NCI-H748 treated with DMSO at 0.1 percent for 48 hours (cell line): Measurements from ENCODE around the gene TNK1.
"Not testable (repeated sequence)": the region's sequence is repeated elsewhere in the genome, so short reads cannot be mapped to it uniquely, and the experiment has no call there.

Experiments
- DNase-seq: peaks from one replicate; lab custom pipeline; 2025; lab: John Stamatoyannopoulos, UW

The TNK1 gene

GRCh38 chr17:7380855-7381683 is at the start of gene TNK1:
TSS of gene TNK1 (plus strand) at chr17:7381089. CDS start at chr17:7382927, 1,838 bp downstream.
- DNase-seq = peak; percentile 35

- DNase-seq = no peak
Measured at GRCh38 chr17:7332111-7332510, 48.8 kb upstream of the TNK1 start.

- DNase-seq = not testable (repeated sequence)
Measured at GRCh38 chr17:7332600-7333069, 48.3 kb upstream of the TNK1 start.

- DNase-seq = no peak
Measured at GRCh38 chr17:7334938-7335538, 45.9 kb upstream of the TNK1 start.

GRCh38 chr17:7335765-7336164 is 45.1 kb upstream of the TNK1 start:
- DNase-seq = not testable (repeated sequence)

GRCh38 chr17:7336240-7337175 is 44.4 kb upstream of the TNK1 start, which contains the start of gene ACAP1:
TSS of gene ACAP1 (plus strand) at chr17:7336529. CDS start at chr17:7336735, 206 bp downstream.
- no peak for DNase-seq

GRCh38 chr17:7337600-7337999 is 43.3 kb upstream of the TNK1 start:
- not testable (repeated sequence) for DNase-seq

- DNase-seq = no peak
Measured at GRCh38 chr17:7340179-7340578, 40.7 kb upstream of the TNK1 start.

- no peak for DNase-seq
Measured at GRCh38 chr17:7341842-7342241, 39.0 kb upstream of the TNK1 start.

- DNase-seq = no peak
Measured at GRCh38 chr17:7343250-7343649, 37.6 kb upstream of the TNK1 start.

- no peak for DNase-seq
Measured at GRCh38 chr17:7346761-7347614, 33.9 kb upstream of the TNK1 start.

- no peak for DNase-seq
Measured at GRCh38 chr17:7347630-7348477, 33.0 kb upstream of the TNK1 start.

GRCh38 chr17:7348478-7349242 is 32.2 kb upstream of the TNK1 start:
- DNase-seq = no peak

GRCh38 chr17:7351665-7352502 is 29.0 kb upstream of the TNK1 start, which contains the start of gene KCTD11:
TSS of gene KCTD11 (plus strand) at chr17:7352162.
- peak; percentile 54 for DNase-seq

GRCh38 chr17:7352503-7352889 is 28.4 kb upstream of the TNK1 start:
- no peak for DNase-seq

GRCh38 chr17:7352910-7353635 is 27.8 kb upstream of the TNK1 start:
- DNase-seq = no peak

- DNase-seq = peak; percentile 69
Measured at GRCh38 chr17:7354262-7354843, 26.5 kb upstream of the TNK1 start.
